ENCODE measurements around the gene TMED10.

DNA sequence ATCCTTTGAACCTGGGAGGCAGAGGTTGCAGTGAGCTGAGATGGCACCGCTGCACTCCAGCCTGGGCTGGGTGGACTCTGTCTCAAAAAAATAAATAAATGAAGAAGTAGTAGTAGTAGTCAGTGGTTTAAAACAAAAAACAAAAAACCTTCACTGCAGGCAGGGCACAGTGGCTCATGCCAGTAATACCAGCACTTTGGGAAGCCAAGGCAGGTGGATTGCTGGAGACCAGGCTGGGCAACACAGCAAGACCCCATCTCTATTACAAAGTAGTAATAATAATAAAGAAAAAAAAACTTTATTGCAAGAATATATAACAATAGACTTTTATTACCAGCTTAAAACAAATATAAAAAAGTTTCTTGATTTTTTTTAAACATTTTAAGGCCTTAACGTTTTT lies 35.8 kb downstream of the TMED10 start:
- TF ChIP-seq, protein P1, sequence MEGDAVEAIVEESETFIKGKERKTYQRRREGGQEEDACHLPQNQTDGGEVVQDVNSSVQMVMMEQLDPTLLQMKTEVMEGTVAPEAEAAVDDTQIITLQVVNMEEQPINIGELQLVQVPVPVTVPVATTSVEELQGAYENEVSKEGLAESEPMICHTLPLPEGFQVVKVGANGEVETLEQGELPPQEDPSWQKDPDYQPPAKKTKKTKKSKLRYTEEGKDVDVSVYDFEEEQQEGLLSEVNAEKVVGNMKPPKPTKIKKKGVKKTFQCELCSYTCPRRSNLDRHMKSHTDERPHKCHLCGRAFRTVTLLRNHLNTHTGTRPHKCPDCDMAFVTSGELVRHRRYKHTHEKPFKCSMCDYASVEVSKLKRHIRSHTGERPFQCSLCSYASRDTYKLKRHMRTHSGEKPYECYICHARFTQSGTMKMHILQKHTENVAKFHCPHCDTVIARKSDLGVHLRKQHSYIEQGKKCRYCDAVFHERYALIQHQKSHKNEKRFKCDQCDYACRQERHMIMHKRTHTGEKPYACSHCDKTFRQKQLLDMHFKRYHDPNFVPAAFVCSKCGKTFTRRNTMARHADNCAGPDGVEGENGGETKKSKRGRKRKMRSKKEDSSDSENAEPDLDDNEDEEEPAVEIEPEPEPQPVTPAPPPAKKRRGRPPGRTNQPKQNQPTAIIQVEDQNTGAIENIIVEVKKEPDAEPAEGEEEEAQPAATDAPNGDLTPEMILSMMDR (IDR thresholded peaks at IDR 0.05) = no peak
- TF ChIP-seq POLR2A (IDR thresholded peaks at IDR 0.05) = no peak
